Fibroblast of lung (primary cell): ENCODE results near the gene SPNS3. TPM values are rescaled to one million over a fixed set of nuclear protein-coding genes. Genes with fewer than 3 reads are reported as not detected.

ENCODE experiments used
- DNase-seq, 2 donors: peaks; one replicate each; pipeline versions ENCODE4 v3.0.0 to v3.0.0-alpha.2; 2010; ENCODE audit warnings: low read depth in 2 of 2
- H2AFZ ChIP-seq: 2 replicates; pipeline ENCODE4 v1.5.1; 2012; ENCODE audit warnings: low read length, control low read depth, inconsistent platforms
- H3K27ac ChIP-seq: 2 replicates; pipeline ENCODE4 v1.5.1; 2011; ENCODE audit warnings: low read length, control low read depth; ENCODE audit not compliant: insufficient read depth
- H3K27me3 ChIP-seq: 2 replicates; pipeline ENCODE4 v1.5.1; 2011; ENCODE audit warnings: mild to moderate bottlenecking, low read length; ENCODE audit not compliant: control insufficient read depth, insufficient read depth
- H3K36me3 ChIP-seq: 2 replicates; pipeline ENCODE4 v1.5.1; 2011; ENCODE audit warnings: low read length; ENCODE audit not compliant: control insufficient read depth, insufficient read depth
- H3K4me1 ChIP-seq: 2 replicates; pipeline ENCODE4 v1.5.1; 2011; ENCODE audit warnings: low read length; ENCODE audit not compliant: control insufficient read depth, insufficient read depth; ENCODE audit errors: extremely low read depth
- H3K4me2 ChIP-seq: 2 replicates; pipeline ENCODE4 v1.5.1; 2011; ENCODE audit warnings: low read length, control low read depth; ENCODE audit not compliant: insufficient read depth; ENCODE audit errors: extremely low read depth
- H3K4me3 ChIP-seq, 4 experiments: fragments of 200-600 bp in 1 of 4; sonication (generic) in 1 of 4; replicated peaks in 1 of 4; 2 replicates each; pipeline ENCODE4 v1.5.1; 2011 to 2016; ENCODE audit warnings: low read length in 4 of 4, low read depth in 3 of 4, mild to moderate bottlenecking in 3 of 4, control low read depth in 2 of 4, inconsistent platforms in 1 of 4, mixed read lengths in 1 of 4; ENCODE audit not compliant: insufficient read depth in 1 of 4; ENCODE audit errors: control extremely low read depth in 1 of 4
- H3K79me2 ChIP-seq: 2 replicates; pipeline ENCODE4 v1.5.1; 2012; ENCODE audit warnings: mild to moderate bottlenecking, low read length, inconsistent platforms; ENCODE audit not compliant: control insufficient read depth, insufficient read depth
- H3K9ac ChIP-seq: 2 replicates; pipeline ENCODE4 v1.5.1; 2011; ENCODE audit warnings: mild to moderate bottlenecking, low read length, control low read depth; ENCODE audit not compliant: insufficient read depth
- H3K9me3 ChIP-seq: 2 replicates; pipeline ENCODE4 v1.5.1; 2012; ENCODE audit warnings: low read depth, low read length; ENCODE audit not compliant: control insufficient read depth, insufficient read depth
- H4K20me1 ChIP-seq: 2 replicates; pipeline ENCODE4 v1.5.1; 2011; ENCODE audit warnings: low read length; ENCODE audit not compliant: control insufficient read depth, insufficient read depth; ENCODE audit errors: extremely low read depth
- CTCF ChIP-seq, 2 donors: IDR thresholded peaks in 1 of 2; conservative IDR thresholded peaks in 1 of 2; 1 replicate in 1 of 2; 2 replicates in 1 of 2; pipeline ENCODE4 v1.5.1; 2011 to 2012; ENCODE audit warnings: low read length in 2 of 2, control low read depth in 1 of 2, inconsistent platforms in 1 of 2, low read depth in 1 of 2, mild to moderate bottlenecking in 1 of 2
- EZH2 ChIP-seq: IDR thresholded peaks from 2 replicates; pipeline ENCODE4 v1.5.1; 2012; ENCODE audit warnings: low read length, control low read depth, mild to moderate bottlenecking; ENCODE audit errors: missing control alignments
- polyA plus RNA-seq, 2 donors: library from polyadenylated mRNA; depleted of rRNA in 1 of 2; stranded (reverse) in 1 of 2; unstranded in 1 of 2; fragments of >200 nt; gene quantifications; 2 replicates each; pipeline ENCODE4 v1.2.1, GENCODE V29; 2011 to 2012; ENCODE audit warnings: missing spikeins in 1 of 2
- total RNA-seq: library from RNA; depleted of rRNA; stranded (reverse); fragments of >200 nt; gene quantifications from 2 replicates; pipeline ENCODE4 v1.2.1, GENCODE V29; 2014

Gene SPNS3
- total and polyA plus RNA-seq, 2 donors (not counting 1 experiment from before 2014, with no cell fraction given), result not detected

- Histone ChIP-seq H3K27ac (no peak overlapping the region), H3K27me3 (peaks cover 19% of the 10 kb centered on the region), H2AFZ (no peak overlapping the region), H3K4me3 (no peak overlapping the region), H4K20me1 (no peaks in the 10 kb centered on the region), H3K36me3 (no peaks in the 10 kb centered on the region), H3K9me3 (no peaks in the 10 kb centered on the region), H3K9ac (no peak overlapping the region), H3K79me2 (no peaks in the 10 kb centered on the region), H3K4me2 (no peak overlapping the region), H3K4me1 (no peaks in the 10 kb centered on the region)
- TF ChIP-seq CTCF (conservative IDR thresholded peaks at IDR 0.05 in 1 of 2, IDR thresholded peaks at IDR 0.05 in 1 of 2; ENCODE audit: low read depth in 1 of 2, low read length in 2 of 2), result no peak
- TF ChIP-seq EZH2, result no peak
- DNase-seq, result no peak
Observed at GRCh38 chr17:4501295-4501949, 67.7 kb downstream of the SPNS3 start.

- no peaks in the 10 kb centered on the region for H3K4me1 ChIP-seq
- no peak for TF ChIP-seq EZH2
- no peak for TF ChIP-seq CTCF (conservative IDR thresholded peaks at IDR 0.05 in 1 of 2, IDR thresholded peaks at IDR 0.05 in 1 of 2; ENCODE audit: low read depth in 1 of 2, low read length in 2 of 2)
- no peak for DNase-seq
- H3K4me2 ChIP-seq, result no peak overlapping the region
- H3K9ac ChIP-seq, result no peak overlapping the region
- peaks cover 19% of the 10 kb centered on the region for H3K27me3 ChIP-seq
- H3K9me3 ChIP-seq, result no peaks in the 10 kb centered on the region
- H3K27ac ChIP-seq, result no peak overlapping the region
- no peak overlapping the region for H3K4me3 ChIP-seq
- no peaks in the 10 kb centered on the region for H4K20me1 ChIP-seq
- H2AFZ ChIP-seq, result no peak overlapping the region
- H3K79me2 ChIP-seq, result no peaks in the 10 kb centered on the region
- no peaks in the 10 kb centered on the region for H3K36me3 ChIP-seq
Observed at GRCh38 chr17:4502466-4503154, 68.9 kb downstream of the SPNS3 start.

GRCh38 chr17:4503283-4504025, 69.7 kb downstream of the SPNS3 start:
- Histone ChIP-seq H3K36me3 (no peaks in the 10 kb centered on the region), H3K79me2 (no peaks in the 10 kb centered on the region), H3K9ac (no peak overlapping the region), H3K4me2 (no peak overlapping the region), H4K20me1 (no peaks in the 10 kb centered on the region), H3K27me3 (peaks cover 19% of the 10 kb centered on the region), H3K4me1 (no peaks in the 10 kb centered on the region), H2AFZ (no peak overlapping the region), H3K27ac (no peak overlapping the region), H3K4me3 (no peak overlapping the region), H3K9me3 (no peaks in the 10 kb centered on the region)
- DNase-seq, result no peak
- TF ChIP-seq CTCF (conservative IDR thresholded peaks at IDR 0.05 in 1 of 2, IDR thresholded peaks at IDR 0.05 in 1 of 2; ENCODE audit: low read depth in 1 of 2, low read length in 2 of 2) (no peak), EZH2 (no peak)
